Measurements from ENCODE around the gene JMJD1C. TPM values are rescaled to one million over a fixed set of nuclear protein-coding genes. Genes with fewer than 3 reads are reported as not detected.

The JMJD1C gene
- total and polyA plus RNA-seq, 12 donors: 36.0 to 124 (median 57.2) TPM

DNA sequence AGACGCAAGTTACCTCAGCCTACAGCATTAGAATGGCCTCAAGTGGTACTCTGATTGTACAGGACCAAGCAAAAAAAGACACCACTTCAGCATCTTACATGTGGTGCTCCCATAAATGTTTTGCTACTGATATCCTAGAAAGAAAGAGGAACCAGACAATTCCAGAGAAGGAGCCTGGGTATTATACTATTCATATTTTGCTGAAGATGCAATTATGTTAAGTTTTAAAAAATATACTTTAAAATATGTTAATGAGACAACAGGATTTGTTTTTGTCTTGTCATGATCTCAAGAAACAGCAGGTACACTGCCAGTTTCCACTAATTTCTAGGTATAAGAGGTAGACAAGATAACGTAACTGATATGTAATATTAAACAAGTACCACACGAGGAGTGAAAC lies 92.6 kb downstream of the JMJD1C start:
- no peak for DNase-seq
- intact Hi-C loops (cut with DNase I): no loop called here
- Histone ChIP-seq H3K4me3 (no peak overlapping the region), H3K4me1 (replicated peaks in 1 of 2) (peaks cover 0 to 6% of the 10 kb centered on the region in 2 donors), H3K9me3 (replicated peaks in 1 of 3) (no peaks in the 10 kb centered on the region), H3K27ac (no peak overlapping the region), H3K36me3 (replicated peaks in 1 of 2) (no peaks in the 10 kb centered on the region), H3K27me3 (no peaks in the 10 kb centered on the region)
- WGBS, 4 donors: 93 to 96% (median 94%) methylated on average over 3 of the region's 3 CpGs
- TF ChIP-seq, protein P1, sequence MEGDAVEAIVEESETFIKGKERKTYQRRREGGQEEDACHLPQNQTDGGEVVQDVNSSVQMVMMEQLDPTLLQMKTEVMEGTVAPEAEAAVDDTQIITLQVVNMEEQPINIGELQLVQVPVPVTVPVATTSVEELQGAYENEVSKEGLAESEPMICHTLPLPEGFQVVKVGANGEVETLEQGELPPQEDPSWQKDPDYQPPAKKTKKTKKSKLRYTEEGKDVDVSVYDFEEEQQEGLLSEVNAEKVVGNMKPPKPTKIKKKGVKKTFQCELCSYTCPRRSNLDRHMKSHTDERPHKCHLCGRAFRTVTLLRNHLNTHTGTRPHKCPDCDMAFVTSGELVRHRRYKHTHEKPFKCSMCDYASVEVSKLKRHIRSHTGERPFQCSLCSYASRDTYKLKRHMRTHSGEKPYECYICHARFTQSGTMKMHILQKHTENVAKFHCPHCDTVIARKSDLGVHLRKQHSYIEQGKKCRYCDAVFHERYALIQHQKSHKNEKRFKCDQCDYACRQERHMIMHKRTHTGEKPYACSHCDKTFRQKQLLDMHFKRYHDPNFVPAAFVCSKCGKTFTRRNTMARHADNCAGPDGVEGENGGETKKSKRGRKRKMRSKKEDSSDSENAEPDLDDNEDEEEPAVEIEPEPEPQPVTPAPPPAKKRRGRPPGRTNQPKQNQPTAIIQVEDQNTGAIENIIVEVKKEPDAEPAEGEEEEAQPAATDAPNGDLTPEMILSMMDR (IDR thresholded peaks at IDR 0.05): no peak
- no peak for TF ChIP-seq POLR2A (IDR thresholded peaks at IDR 0.05)

DNA sequence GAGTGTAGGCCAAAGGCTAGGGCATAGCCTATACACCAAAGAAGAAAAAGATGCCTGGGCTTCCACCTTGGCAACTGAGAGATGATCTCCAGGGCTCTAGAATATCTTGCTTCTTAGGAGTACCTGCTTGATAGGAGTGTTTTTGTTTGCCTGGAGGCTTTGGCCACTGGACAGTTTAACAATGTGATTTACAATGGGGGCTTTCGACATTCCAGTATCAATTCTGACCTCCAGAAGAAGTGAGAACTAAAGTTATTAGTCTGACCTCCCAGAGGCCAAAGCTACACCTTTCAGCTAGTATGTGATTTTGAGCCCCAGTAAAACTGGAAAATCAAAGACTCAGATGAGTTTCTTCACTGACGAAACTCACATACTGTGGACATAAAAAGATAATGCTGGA lies 96.1 kb downstream of the JMJD1C start:
- Histone ChIP-seq H3K4me3 (no peak overlapping the region), H3K27me3 (no peaks in the 10 kb centered on the region), H3K36me3 (replicated peaks in 1 of 2) (no peaks in the 10 kb centered on the region), H3K9me3 (replicated peaks in 1 of 3) (no peaks in the 10 kb centered on the region), H3K4me1 (replicated peaks in 1 of 2) (no peaks in the 10 kb centered on the region), H3K27ac (no peak overlapping the region)
- DNase-seq: no peak
- intact Hi-C loops (cut with DNase I): no loop called here
- TF ChIP-seq, protein P1 (IDR thresholded peaks at IDR 0.05): no peak
- TF ChIP-seq POLR2A (IDR thresholded peaks at IDR 0.05): no peak
- 87 to 94% (median 91%) methylated on average over 1 to 2 of the region's 2 CpGs for WGBS, 4 donors

DNA sequence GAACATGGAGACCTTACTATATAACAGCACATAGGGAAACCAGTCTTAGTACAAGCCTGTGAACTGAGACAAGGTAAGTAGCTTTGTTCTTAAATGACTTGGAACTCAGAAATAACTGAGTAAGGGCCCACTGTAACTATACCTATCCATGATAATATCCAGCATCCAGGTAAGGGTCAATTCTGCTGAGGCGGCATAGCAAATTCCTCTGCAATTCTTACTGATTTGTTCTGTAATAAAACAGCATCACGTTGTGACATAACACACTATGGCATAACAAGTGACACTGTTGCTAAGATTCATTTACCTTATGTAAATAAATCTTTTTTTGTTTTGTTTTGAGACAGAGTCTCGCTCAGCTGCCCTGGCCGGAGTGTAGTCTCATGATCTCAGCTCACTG lies 97.4 kb downstream of the JMJD1C start:
- intact Hi-C loops (cut with DNase I): no loop called here
- DNase-seq: no peak
- no peak overlapping the region for H3K27ac ChIP-seq
- no peak overlapping the region for H3K4me3 ChIP-seq
- no peaks in the 10 kb centered on the region for H3K4me1 ChIP-seq (replicated peaks in 1 of 2)
- TF ChIP-seq, protein P1 (IDR thresholded peaks at IDR 0.05): no peak
- no peak for TF ChIP-seq POLR2A (IDR thresholded peaks at IDR 0.05)
- no peaks in the 10 kb centered on the region for H3K27me3 ChIP-seq
- H3K36me3 ChIP-seq (replicated peaks in 1 of 2): no peaks in the 10 kb centered on the region
- 90 to 97% (median 95%) methylated on average over 4 of the region's 4 CpGs for WGBS, 4 donors
- no peaks in the 10 kb centered on the region for H3K9me3 ChIP-seq (replicated peaks in 1 of 3)

DNA sequence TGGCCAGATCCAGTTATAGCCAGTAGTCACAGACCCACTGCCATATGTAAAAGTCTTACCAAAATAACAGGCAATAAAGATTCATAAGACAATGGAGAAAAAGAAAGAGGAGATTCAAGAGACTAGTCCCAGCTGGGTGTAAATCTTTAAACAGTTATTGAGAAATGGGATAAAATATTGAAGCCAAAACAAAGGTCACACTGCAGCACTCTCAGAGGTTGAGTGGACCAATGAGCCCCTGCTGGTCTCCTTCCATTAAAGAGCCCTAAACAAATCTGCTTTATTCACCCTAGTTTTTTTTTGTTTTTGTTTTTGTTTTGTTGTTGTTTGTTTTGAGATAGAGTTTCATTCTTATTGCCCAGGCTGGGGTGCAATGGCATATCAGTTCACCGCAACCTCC lies 98.8 kb downstream of the JMJD1C start:
- TF ChIP-seq, protein P1 (IDR thresholded peaks at IDR 0.05): no peak
- intact Hi-C loops (cut with DNase I): no loop called here
- no peaks in the 10 kb centered on the region for H3K4me1 ChIP-seq (replicated peaks in 1 of 2)
- H3K27me3 ChIP-seq: no peaks in the 10 kb centered on the region
- no peak overlapping the region for H3K27ac ChIP-seq
- H3K9me3 ChIP-seq (replicated peaks in 1 of 3): no peaks in the 10 kb centered on the region
- H3K4me3 ChIP-seq: no peak overlapping the region
- 100% methylated on average over 1 of the region's 1 CpG for WGBS, 4 donors
- no peak for DNase-seq
- H3K36me3 ChIP-seq (replicated peaks in 1 of 2): no peaks in the 10 kb centered on the region

All from adrenal gland (tissue), 12 donors.